Tibial nerve (tissue), 4 donors: Measurements from ENCODE around the gene PIM1.

Source experiments
- EP300 ChIP-seq, 2 donors: sonication (generic); formaldehyde crosslinking; IDR thresholded peaks; one replicate each; pipeline ENCODE4 v1.6.1; 2017; ENCODE audit warnings: antibody characterized with exemption in 2 of 2, mild to moderate bottlenecking in 1 of 2
- POLR2A ChIP-seq, 2 donors: fragments of 450-650 bp; IDR thresholded peaks; one replicate each; pipeline ENCODE4 v1.6.1; 2017; ENCODE audit warnings: antibody characterized with exemption in 2 of 2, mild to moderate bottlenecking in 2 of 2, moderate library complexity in 2 of 2
- TF ChIP-seq, protein P1 (sequence below), 5 experiments: fragments of 200-600 bp in 3 of 5; fragments of 450-650 bp in 2 of 5; sonication (generic) in 3 of 5; IDR thresholded peaks; one replicate each; pipeline ENCODE4 v1.5.1; 2016 to 2019; ENCODE audit warnings: antibody characterized with exemption in 5 of 5, mild to moderate bottlenecking in 3 of 5, moderate library complexity in 2 of 5

GRCh38 chr6:37127961-37128862, 41.7 kb upstream of the PIM1 start:
- TF ChIP-seq EP300 (IDR thresholded peaks at IDR 0.05) (no peak), POLR2A (IDR thresholded peaks at IDR 0.05) (no peak)
- TF ChIP-seq, protein P1, sequence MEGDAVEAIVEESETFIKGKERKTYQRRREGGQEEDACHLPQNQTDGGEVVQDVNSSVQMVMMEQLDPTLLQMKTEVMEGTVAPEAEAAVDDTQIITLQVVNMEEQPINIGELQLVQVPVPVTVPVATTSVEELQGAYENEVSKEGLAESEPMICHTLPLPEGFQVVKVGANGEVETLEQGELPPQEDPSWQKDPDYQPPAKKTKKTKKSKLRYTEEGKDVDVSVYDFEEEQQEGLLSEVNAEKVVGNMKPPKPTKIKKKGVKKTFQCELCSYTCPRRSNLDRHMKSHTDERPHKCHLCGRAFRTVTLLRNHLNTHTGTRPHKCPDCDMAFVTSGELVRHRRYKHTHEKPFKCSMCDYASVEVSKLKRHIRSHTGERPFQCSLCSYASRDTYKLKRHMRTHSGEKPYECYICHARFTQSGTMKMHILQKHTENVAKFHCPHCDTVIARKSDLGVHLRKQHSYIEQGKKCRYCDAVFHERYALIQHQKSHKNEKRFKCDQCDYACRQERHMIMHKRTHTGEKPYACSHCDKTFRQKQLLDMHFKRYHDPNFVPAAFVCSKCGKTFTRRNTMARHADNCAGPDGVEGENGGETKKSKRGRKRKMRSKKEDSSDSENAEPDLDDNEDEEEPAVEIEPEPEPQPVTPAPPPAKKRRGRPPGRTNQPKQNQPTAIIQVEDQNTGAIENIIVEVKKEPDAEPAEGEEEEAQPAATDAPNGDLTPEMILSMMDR (IDR thresholded peaks at IDR 0.05) = no peak
